Measurements from ENCODE around the gene ARID1B.

The ARID1B gene

DNA sequence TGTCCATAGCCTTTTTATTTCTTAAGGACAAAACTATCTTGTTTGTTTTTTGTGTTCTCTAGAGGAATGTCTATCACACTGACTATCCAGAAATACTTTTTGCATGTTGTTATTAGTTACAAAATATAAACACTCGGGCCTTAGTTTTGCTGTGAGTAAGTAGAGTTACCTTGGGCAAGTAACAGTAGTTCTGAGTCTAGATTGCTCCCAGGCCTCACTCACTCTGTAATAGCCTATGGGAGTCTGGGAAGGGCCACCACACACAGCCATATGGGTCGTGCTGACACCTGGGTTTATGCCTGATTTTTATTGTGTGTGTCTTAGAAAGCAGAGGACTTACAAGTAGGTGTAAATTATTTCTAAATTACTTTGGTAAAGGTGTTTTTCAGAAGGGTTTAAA lies 360.3 kb downstream of the ARID1B start:
- Histone ChIP-seq H3K79me2 (ENCODE audit: insufficient read depth, low read length) (no peaks in the 10 kb centered on the region), H3K27ac (ENCODE audit: low read depth, low read length, poor library complexity, severe bottlenecking) (no peak overlapping the region), H3K4me3 (ENCODE audit: low read depth, low read length, poor library complexity, severe bottlenecking) (no peak overlapping the region), H3F3A (ENCODE audit: insufficient read depth, low read length) (no peaks in the 10 kb centered on the region), H2AFZ (ENCODE audit: low read length) (no peak overlapping the region), H3K4me1 (ENCODE audit: insufficient read depth, low read length, severe bottlenecking) (no peaks in the 10 kb centered on the region), H3K9me3 (ENCODE audit: low read length) (no peaks in the 10 kb centered on the region), H3K27me3 (ENCODE audit: insufficient read depth, low read length) (no peaks in the 10 kb centered on the region), H3K9me2 (ENCODE audit: low read depth, low read length) (no peaks in the 10 kb centered on the region), H3K9ac (ENCODE audit: low read length) (no peak overlapping the region), H4K20me1 (ENCODE audit: insufficient read depth, low read length) (no peaks in the 10 kb centered on the region), H3K36me3 (ENCODE audit: insufficient read depth, low read length) (peaks cover 63% of the 10 kb centered on the region), H3K4me2 (ENCODE audit: low read length) (no peak overlapping the region)
- TF ChIP-seq EZH2 (IDR thresholded peaks at IDR 0.05; ENCODE audit: borderline replicate concordance, low read length) = no peak
- TF ChIP-seq, protein P1, sequence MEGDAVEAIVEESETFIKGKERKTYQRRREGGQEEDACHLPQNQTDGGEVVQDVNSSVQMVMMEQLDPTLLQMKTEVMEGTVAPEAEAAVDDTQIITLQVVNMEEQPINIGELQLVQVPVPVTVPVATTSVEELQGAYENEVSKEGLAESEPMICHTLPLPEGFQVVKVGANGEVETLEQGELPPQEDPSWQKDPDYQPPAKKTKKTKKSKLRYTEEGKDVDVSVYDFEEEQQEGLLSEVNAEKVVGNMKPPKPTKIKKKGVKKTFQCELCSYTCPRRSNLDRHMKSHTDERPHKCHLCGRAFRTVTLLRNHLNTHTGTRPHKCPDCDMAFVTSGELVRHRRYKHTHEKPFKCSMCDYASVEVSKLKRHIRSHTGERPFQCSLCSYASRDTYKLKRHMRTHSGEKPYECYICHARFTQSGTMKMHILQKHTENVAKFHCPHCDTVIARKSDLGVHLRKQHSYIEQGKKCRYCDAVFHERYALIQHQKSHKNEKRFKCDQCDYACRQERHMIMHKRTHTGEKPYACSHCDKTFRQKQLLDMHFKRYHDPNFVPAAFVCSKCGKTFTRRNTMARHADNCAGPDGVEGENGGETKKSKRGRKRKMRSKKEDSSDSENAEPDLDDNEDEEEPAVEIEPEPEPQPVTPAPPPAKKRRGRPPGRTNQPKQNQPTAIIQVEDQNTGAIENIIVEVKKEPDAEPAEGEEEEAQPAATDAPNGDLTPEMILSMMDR (IDR thresholded peaks at IDR 0.05; ENCODE audit: low read length) = no peak

DNA sequence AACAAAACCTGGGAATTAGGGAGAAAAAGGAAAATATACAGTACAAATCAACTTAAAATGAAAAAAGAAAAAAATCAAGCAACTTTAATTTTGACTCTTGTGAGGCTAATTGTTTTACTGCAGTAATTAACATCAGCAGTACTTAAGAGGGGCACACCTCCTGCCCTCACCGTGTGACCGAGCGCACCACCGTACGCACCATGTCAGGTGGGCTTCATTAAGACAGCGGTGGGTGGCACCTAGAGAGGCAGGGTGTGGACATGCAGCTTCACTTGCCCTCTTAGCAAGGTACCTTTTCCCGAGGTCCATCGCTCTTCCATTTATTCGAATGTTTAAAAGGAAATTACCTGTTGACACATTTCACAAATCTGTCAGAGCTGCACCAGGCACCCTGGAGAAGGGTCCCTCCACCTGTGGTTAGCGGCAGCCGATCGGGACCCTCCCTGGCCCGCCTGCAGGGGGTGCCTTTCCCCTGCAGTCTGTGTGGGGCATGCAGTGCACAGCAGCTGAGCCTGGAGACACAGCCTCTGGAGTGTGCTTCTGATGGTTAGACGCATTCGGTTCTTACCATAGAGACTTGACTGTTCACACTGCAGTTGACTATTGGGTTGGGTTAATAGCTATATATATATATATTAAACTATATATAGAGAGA lies 362.0 kb downstream of the ARID1B start:
- peaks cover 54% of the 10 kb centered on the region for H3K36me3 ChIP-seq (ENCODE audit: insufficient read depth, low read length)
- no peak overlapping the region for H3K9ac ChIP-seq (ENCODE audit: low read length)

DNA sequence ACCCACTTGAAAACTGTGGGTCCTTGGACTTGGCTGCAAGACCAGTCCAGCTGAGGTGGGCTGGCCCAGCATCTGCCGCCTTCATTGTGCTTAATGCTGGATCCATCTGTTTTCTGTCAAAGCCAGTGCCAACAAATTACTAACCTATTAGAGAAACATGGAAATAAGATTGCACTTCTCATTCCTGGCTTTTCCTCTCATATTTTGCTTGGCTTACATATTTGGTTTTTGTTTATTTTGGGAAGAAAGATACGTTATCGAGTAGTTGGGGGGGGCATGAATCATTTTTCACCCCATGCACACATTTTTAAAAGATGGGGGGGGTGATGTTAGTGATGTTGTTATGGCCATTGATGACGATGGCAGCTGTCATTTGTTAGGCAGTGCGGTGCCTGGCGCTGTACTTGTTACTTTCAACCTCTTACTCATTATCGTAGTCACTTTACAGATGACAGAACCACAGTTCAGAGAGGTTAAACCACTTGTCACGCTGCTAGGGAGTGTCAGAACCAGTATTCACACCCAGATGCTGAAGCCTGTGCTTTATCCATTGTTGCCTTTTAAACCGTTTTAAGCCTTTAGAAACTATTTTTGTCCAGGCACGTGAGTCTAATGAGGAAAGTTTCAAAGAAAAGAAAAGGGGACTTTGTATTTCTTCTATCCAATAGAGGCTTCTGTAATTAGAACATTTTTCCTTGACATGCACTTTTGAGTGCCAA lies 366.2 kb downstream of the ARID1B start:
- Histone ChIP-seq H3K4me2 (ENCODE audit: low read length) (no peak overlapping the region), H3K4me1 (ENCODE audit: insufficient read depth, low read length, severe bottlenecking) (no peaks in the 10 kb centered on the region), H3F3A (ENCODE audit: insufficient read depth, low read length) (no peaks in the 10 kb centered on the region; the same call in 1 of the 2 replicates), H3K79me2 (ENCODE audit: insufficient read depth, low read length) (no peaks in the 10 kb centered on the region), H3K9me2 (ENCODE audit: low read depth, low read length) (no peaks in the 10 kb centered on the region), H3K9me3 (ENCODE audit: low read length) (no peaks in the 10 kb centered on the region), H4K20me1 (ENCODE audit: insufficient read depth, low read length) (no peaks in the 10 kb centered on the region), H2AFZ (ENCODE audit: low read length) (no peak overlapping the region), H3K4me3 (ENCODE audit: low read depth, low read length, poor library complexity, severe bottlenecking) (no peak overlapping the region), H3K36me3 (ENCODE audit: insufficient read depth, low read length) (peaks cover 31% of the 10 kb centered on the region; the same call in 1 of the 2 replicates), H3K27ac (ENCODE audit: low read depth, low read length, poor library complexity, severe bottlenecking) (no peak overlapping the region), H3K27me3 (ENCODE audit: insufficient read depth, low read length) (no peaks in the 10 kb centered on the region), H3K9ac (ENCODE audit: low read length) (no peak overlapping the region)
- TF ChIP-seq EZH2 (IDR thresholded peaks at IDR 0.05; ENCODE audit: borderline replicate concordance, low read length) = no peak
- TF ChIP-seq, protein P1 (IDR thresholded peaks at IDR 0.05; ENCODE audit: low read length) = no peak

More for the DNA sequence above, 362.0 kb downstream of the ARID1B start:
- no peaks in the 10 kb centered on the region for H3K9me2 ChIP-seq (ENCODE audit: low read depth, low read length)
- H3K27ac ChIP-seq (ENCODE audit: low read depth, low read length, poor library complexity, severe bottlenecking) = no peak overlapping the region
- no peak overlapping the region for H3K4me2 ChIP-seq (ENCODE audit: low read length)
- H3K27me3 ChIP-seq (ENCODE audit: insufficient read depth, low read length) = no peaks in the 10 kb centered on the region
- H3F3A ChIP-seq (ENCODE audit: insufficient read depth, low read length) = no peaks in the 10 kb centered on the region
- no peak for TF ChIP-seq EZH2 (IDR thresholded peaks at IDR 0.05; ENCODE audit: borderline replicate concordance, low read length)
- TF ChIP-seq, protein P1 (IDR thresholded peaks at IDR 0.05; ENCODE audit: low read length) = peak; percentile 42; the same call in 1 of the 2 replicates
- no peaks in the 10 kb centered on the region for H4K20me1 ChIP-seq (ENCODE audit: insufficient read depth, low read length)
- no peaks in the 10 kb centered on the region for H3K9me3 ChIP-seq (ENCODE audit: low read length)
- H3K79me2 ChIP-seq (ENCODE audit: insufficient read depth, low read length) = no peaks in the 10 kb centered on the region
- no peak overlapping the region for H2AFZ ChIP-seq (ENCODE audit: low read length)
- no peak overlapping the region for H3K4me3 ChIP-seq (ENCODE audit: low read depth, low read length, poor library complexity, severe bottlenecking)
- no peaks in the 10 kb centered on the region for H3K4me1 ChIP-seq (ENCODE audit: insufficient read depth, low read length, severe bottlenecking)

All from OCI-LY1 (cell line).